HEK293T (cell line): Measurements from ENCODE around the gene TREX2.

Experiments
- CTCF ChIA-PET: fragments of 350-600 bp; formaldehyde crosslinking; extraction: SDS; loops from one replicate; lab custom pipeline; 2021; ENCODE audit warnings: antibody characterized with exemption, inconsistent platforms; lab: Yijun Ruan, JAX
- POLR2A ChIA-PET: fragments of 350-600 bp; formaldehyde crosslinking; extraction: SDS; loops from one replicate; lab custom pipeline; 2020; ENCODE audit warnings: antibody characterized with exemption, inconsistent platforms; lab: Yijun Ruan, JAX
- DNase-seq: peaks from one replicate; pipeline ENCODE4 v3.0.0; 2012; ENCODE audit warnings: mixed read lengths; ENCODE audit errors: extremely low spot score
- ARNT ChIP-seq: fragments of 450-650 bp; IDR thresholded peaks from 2 replicates; pipeline ENCODE4 v1.6.1; 2017; ENCODE audit warnings: mild to moderate bottlenecking
- BHLHE40 ChIP-seq: fragments of 450-650 bp; IDR thresholded peaks from 2 replicates; pipeline ENCODE4 v1.6.1; 2016; ENCODE audit warnings: mild to moderate bottlenecking, moderate library complexity, borderline replicate concordance
- CTBP1 ChIP-seq: fragments of 450-650 bp; IDR thresholded peaks from 2 replicates; pipeline ENCODE4 v1.6.1; 2016; ENCODE audit warnings: borderline replicate concordance
- ELF4 ChIP-seq: fragments of 450-650 bp; IDR thresholded peaks from 2 replicates; pipeline ENCODE4 v1.6.1; 2017; ENCODE audit warnings: antibody characterized with exemption
- FOXA1 ChIP-seq: fragments of 450-650 bp; IDR thresholded peaks from 2 replicates; pipeline ENCODE4 v1.6.1; 2016; ENCODE audit warnings: mild to moderate bottlenecking
- FOXK2 ChIP-seq: fragments of 450-650 bp; IDR thresholded peaks from 2 replicates; pipeline ENCODE4 v1.6.1; 2016; ENCODE audit warnings: mild to moderate bottlenecking
- FOXM1 ChIP-seq: fragments of 450-650 bp; IDR thresholded peaks from 2 replicates; pipeline ENCODE4 v1.6.1; 2017; ENCODE audit warnings: mild to moderate bottlenecking, borderline replicate concordance
- HDGF ChIP-seq: fragments of 450-650 bp; IDR thresholded peaks from 2 replicates; pipeline ENCODE4 v1.6.1; 2017; ENCODE audit warnings: antibody characterized with exemption, borderline replicate concordance
- L3MBTL2 ChIP-seq: fragments of 450-650 bp; conservative IDR thresholded peaks from 2 replicates; pipeline ENCODE4 v1.6.1; 2016; ENCODE audit warnings: mild to moderate bottlenecking
- LEF1 ChIP-seq: fragments of 450-650 bp; IDR thresholded peaks from 2 replicates; pipeline ENCODE4 v1.6.1; 2017; ENCODE audit warnings: mild to moderate bottlenecking, borderline replicate concordance
- NFRKB ChIP-seq: fragments of 450-650 bp; IDR thresholded peaks from 2 replicates; pipeline ENCODE4 v1.6.1; 2016; ENCODE audit warnings: mild to moderate bottlenecking, moderate library complexity
- PKNOX1 ChIP-seq: fragments of 450-650 bp; IDR thresholded peaks from 2 replicates; pipeline ENCODE4 v1.6.1; 2016
- SP1 ChIP-seq: fragments of 450-650 bp; IDR thresholded peaks from 2 replicates; pipeline ENCODE4 v1.6.1; 2017
- SUZ12 ChIP-seq: fragments of 450-650 bp; IDR thresholded peaks from 2 replicates; pipeline ENCODE4 v1.6.1; 2016; ENCODE audit warnings: mild to moderate bottlenecking
- TARDBP ChIP-seq: fragments of 450-650 bp; IDR thresholded peaks from 2 replicates; pipeline ENCODE4 v1.6.1; 2016
- ZNF384 ChIP-seq: fragments of 450-650 bp; IDR thresholded peaks from 2 replicates; pipeline ENCODE4 v1.6.1; 2016

The TREX2 gene

GRCh38 chrX:153485396-153486080, 39.7 kb upstream of the TREX2 start:
- CTCF ChIA-PET, result no interaction called here
- DNase-seq, result no peak
- TF ChIP-seq CTBP1, result no peak
- POLR2A ChIA-PET, result no interaction called here

GRCh38 chrX:153482376-153483015, 36.6 kb upstream of the TREX2 start:
- POLR2A ChIA-PET, result no interaction called here
- TF ChIP-seq SUZ12 (no peak), FOXK2 (no peak), LEF1 (no peak), CTBP1 (no peak), L3MBTL2 (no peak), ELF4 (no peak), SP1 (no peak), ARNT (no peak), FOXM1 (no peak), HDGF (no peak), BHLHE40 (no peak), FOXA1 (no peak), TARDBP (no peak), ZNF384 (no peak), PKNOX1 (no peak), NFRKB (no peak)
- CTCF ChIA-PET, result interaction anchor here (1.0 kb wide), 1 partner anchor 8 kb away, joined by 3 read pairs; no protein-coding TSS in a partner anchor

GRCh38 chrX:153481043-153481442, 35.2 kb upstream of the TREX2 start:
- TF ChIP-seq NFRKB (no peak), TARDBP (no peak), ELF4 (no peak), FOXK2 (no peak), ZNF384 (no peak), SUZ12 (no peak), LEF1 (no peak), SP1 (no peak), HDGF (no peak), PKNOX1 (no peak), L3MBTL2 (no peak), FOXA1 (no peak), CTBP1 (no peak), FOXM1 (no peak), BHLHE40 (no peak), ARNT (no peak)
- no peak for DNase-seq
- ChIA-PET CTCF (no interaction called here), POLR2A (no interaction called here)

More at GRCh38 chrX:153482376-153483015, 36.6 kb upstream of the TREX2 start:
- no peak for DNase-seq

GRCh38 chrX:153478746-153479145, 32.9 kb upstream of the TREX2 start:
- ChIA-PET CTCF (no interaction called here), POLR2A (no interaction called here)
- DNase-seq, result no peak
- TF ChIP-seq PKNOX1, result no peak

GRCh38 chrX:153477901-153478300, 32.0 kb upstream of the TREX2 start:
- CTCF ChIA-PET, result no interaction called here
- TF ChIP-seq CTBP1 (no peak), SP1 (no peak), BHLHE40 (no peak), LEF1 (no peak), L3MBTL2 (no peak), FOXM1 (no peak), PKNOX1 (no peak), FOXK2 (no peak), FOXA1 (no peak), ARNT (no peak), HDGF (no peak), SUZ12 (no peak), ZNF384 (no peak)
- POLR2A ChIA-PET, result no interaction called here
- DNase-seq, result no peak
